SK-N-SH (cell line): Measurements from ENCODE around the gene SHANK1.
"Not testable (repeated sequence)": the region's sequence is repeated elsewhere in the genome, so short reads cannot be mapped to it uniquely, and the experiment has no call there.

ENCODE experiments used
- CTCF ChIP-seq: fragments of 200-600 bp; sonication (generic); IDR thresholded peaks from 2 replicates; pipeline ENCODE4 v1.6.1; 2017; ENCODE audit warnings: antibody characterized with exemption, mild to moderate bottlenecking, moderate library complexity
- MAX ChIP-seq: IDR thresholded peaks from 2 replicates; pipeline ENCODE4 v1.4.0; 2012; ENCODE audit warnings: low read depth
- PBX3 ChIP-seq: IDR thresholded peaks from 2 replicates; pipeline ENCODE4; 2012
- REST ChIP-seq: IDR thresholded peaks from 2 replicates; pipeline ENCODE4 v1.6.1; 2012; ENCODE audit warnings: mild to moderate bottlenecking, low read depth, low read length, moderate library complexity
- SMC3 ChIP-seq: IDR thresholded peaks from 2 replicates; pipeline ENCODE4 v1.6.1; 2012; ENCODE audit warnings: low read depth, low read length, improper control_type of control experiment

- TF ChIP-seq SMC3, MAX, CTCF, PBX3, REST: not testable (repeated sequence)
Observed at GRCh38 chr19:50612504-50613404, 106.8 kb downstream of the SHANK1 start.
